Measurements from ENCODE around the gene TM7SF3.

- TF ChIP-seq, protein P1, sequence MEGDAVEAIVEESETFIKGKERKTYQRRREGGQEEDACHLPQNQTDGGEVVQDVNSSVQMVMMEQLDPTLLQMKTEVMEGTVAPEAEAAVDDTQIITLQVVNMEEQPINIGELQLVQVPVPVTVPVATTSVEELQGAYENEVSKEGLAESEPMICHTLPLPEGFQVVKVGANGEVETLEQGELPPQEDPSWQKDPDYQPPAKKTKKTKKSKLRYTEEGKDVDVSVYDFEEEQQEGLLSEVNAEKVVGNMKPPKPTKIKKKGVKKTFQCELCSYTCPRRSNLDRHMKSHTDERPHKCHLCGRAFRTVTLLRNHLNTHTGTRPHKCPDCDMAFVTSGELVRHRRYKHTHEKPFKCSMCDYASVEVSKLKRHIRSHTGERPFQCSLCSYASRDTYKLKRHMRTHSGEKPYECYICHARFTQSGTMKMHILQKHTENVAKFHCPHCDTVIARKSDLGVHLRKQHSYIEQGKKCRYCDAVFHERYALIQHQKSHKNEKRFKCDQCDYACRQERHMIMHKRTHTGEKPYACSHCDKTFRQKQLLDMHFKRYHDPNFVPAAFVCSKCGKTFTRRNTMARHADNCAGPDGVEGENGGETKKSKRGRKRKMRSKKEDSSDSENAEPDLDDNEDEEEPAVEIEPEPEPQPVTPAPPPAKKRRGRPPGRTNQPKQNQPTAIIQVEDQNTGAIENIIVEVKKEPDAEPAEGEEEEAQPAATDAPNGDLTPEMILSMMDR (IDR thresholded peaks at IDR 0.05): no peak
- no peak for TF ChIP-seq POLR2A (IDR thresholded peaks at IDR 0.05)
These were observed 536 bp downstream of the TM7SF3 start for GRCh38 chr12:27013611-27014084.

Data from tibial nerve (tissue), 3 donors.